ENCODE results near the gene CELF4.

DNA sequence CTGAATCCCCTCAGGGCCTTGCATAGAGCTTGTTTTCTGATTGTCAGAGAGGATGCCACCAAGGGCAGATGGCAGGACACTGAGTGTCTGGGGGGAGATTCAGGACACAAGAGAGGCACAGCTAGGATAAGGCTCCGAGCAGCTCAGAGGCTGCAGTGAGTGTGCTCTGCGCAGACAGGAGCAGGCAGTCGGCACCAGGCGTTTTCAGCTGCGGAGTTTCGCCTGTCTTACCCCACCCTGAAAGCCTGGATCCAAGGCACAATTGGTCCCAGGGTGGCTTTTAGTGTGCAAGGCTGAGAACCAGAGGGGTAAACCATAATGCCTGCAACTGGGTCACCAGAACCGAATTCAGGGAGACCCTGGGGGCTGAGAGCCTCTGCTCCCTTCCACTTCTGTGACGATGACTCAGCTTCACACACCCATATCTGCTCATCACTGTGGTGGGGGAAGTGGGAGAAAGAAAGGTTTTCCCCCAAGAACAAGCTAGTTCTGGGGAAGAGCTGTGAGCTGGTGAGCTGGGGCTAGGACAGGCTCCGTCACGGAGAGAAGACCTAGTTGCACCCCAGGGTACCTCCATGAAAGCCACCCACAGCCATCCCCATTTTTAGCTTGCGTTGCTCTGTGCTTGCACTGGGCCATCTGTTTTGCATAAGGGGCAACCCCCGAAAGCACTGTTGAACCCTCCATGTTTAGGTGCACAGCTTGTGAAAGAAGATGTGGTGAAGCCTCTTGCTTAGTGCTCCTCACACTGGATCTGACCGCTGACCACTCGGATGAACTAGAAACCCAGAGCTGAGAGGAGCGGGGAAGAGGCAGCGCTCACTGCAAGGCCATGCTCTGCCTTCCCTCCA lies 173.7 kb downstream of the CELF4 start:
- TF ChIP-seq POLR2A (IDR thresholded peaks at IDR 0.05; ENCODE audit: low read depth, low read length): no peak
- TF ChIP-seq POLR2AphosphoS5 (IDR thresholded peaks at IDR 0.05; ENCODE audit: low read depth, low read length): no peak

All from GM12892 (cell line).